ENCODE results near the gene MELK.
A peak's percentile ranks its signal among the peaks of the same experiment; 100 is the strongest.
"Not testable (repeated sequence)": the region's sequence is repeated elsewhere in the genome, so short reads cannot be mapped to it uniquely, and the experiment has no call there.

The MELK gene

DNA sequence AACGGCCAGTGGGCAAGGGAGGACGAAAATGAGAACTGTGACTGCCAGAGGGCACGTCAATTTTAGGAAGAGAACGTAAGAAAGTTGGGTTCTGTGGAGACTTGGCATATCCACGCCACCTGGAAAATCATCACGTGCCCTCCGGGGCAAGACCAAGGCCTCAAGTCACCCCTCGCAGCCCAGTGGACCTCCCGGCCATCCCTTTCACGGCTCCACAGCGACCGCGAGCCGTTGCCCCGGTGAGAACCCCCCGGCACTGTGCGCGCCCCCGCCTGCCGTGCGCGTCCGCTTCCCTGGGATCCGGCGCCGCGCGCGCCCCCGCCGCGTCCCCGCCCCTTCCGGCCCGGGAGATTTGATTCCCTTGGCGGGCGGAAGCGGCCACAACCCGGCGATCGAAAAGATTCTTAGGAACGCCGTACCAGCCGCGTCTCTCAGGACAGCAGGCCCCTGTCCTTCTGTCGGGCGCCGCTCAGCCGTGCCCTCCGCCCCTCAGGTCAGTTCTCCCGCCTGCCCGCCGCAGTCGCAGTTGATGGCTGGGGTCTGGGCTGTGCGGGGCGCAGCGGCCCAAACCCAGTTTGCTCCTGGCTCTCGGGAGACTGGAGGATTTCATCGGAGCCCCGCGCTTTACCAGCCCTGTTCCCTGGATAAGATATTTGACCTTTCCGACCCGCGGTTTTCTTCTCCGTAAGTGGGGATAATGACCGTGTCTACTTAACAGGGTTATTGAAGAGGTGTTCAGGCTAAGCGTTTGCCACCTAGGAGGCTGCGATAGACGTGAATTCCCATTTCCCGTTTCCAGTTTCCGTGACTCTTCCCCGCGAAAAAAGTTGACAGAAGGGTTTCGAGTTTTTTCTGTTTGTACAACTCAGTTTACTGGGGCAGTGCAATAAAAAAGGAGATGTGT is at the start of gene MELK:
TSS of gene MELK (plus strand) at position 381 of the 904 bp plus-strand sequence. CDS start 8,787 bp downstream, outside the sequence.
- peak; percentile 84 for DNase-seq (ENCODE audit: low read depth in 2 of 2)

DNA sequence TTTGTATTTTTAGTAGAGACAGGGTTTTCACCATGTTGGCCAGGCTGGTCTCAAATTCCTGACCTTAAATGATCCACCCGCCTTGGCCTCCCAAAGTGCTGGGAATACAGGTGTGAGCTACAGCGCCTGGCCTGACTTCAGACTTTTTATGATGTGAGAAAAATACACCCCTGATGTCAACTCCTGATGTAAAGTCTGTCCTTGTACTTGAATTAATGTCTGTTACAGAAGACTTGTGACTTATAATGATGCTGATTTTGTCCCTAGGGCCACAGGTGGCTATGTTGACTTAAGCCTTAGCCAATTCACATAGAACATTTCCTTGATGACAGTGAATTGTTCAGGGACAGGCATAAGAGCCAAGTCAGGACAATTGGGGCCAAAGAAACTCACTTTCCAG is 42.5 kb upstream of the MELK start:
- DNase-seq (ENCODE audit: low read depth in 2 of 2): no peak

DNA sequence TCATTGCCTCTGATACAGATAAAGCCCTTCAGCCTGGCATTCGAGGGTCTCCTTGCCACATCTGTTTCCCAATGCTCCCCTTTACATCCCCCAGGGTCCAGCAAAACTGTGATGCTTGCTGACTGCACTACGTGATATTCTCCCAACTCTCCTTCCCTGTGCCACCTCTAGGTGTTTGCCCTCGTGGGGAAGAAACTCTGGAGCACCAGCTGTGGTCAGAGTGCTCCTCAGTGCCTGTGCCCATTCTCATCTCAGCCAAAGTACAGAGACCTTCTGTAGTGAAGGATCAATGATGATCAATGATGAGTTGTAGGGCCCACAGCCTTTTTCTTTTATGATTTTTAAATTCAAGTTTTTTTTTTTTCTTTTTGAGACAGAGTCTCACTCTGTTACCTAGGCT is 40.3 kb upstream of the MELK start:
- no peak for DNase-seq (ENCODE audit: low read depth in 2 of 2)

DNA sequence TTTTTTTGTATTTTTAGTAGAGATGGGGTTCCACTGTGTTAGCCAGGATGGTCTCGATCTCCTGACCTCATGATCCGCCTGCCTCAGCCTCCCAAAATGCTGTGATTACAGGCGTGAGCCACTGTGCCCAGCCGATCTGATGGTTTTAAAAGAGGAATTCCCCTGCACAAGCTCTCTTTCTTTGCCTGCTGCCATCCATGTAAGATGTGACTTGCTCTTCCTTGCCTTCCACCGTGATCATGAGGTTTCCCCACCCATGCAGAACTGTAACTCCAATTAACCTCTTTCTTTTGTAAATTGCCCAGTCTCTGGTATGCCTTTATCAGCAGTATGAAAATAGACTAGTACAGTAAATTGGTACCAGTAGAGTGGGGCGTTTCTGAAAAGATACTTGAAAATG is 39.0 kb upstream of the MELK start:
- DNase-seq (ENCODE audit: low read depth in 2 of 2): not testable (repeated sequence)

DNA sequence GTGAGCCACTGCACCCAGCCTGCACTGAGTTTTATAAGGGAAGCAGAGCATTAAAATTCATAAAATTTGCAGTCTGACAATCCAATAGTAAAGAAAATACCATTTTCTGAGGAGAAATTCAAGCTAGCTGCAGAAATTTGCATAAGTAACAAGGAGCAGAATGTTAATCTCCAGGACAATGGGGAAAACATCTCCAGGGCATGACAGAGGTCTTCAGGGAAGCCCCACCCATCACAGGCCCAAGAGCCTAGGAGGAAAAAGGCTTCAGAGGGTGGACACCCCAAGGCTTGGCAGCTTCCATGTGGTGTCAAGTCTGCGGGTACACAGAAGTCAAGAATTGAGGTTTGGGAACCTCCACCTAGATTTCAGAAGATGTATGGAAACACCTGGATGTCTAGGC is 37.6 kb upstream of the MELK start:
- DNase-seq (ENCODE audit: low read depth in 2 of 2): no peak

DNA sequence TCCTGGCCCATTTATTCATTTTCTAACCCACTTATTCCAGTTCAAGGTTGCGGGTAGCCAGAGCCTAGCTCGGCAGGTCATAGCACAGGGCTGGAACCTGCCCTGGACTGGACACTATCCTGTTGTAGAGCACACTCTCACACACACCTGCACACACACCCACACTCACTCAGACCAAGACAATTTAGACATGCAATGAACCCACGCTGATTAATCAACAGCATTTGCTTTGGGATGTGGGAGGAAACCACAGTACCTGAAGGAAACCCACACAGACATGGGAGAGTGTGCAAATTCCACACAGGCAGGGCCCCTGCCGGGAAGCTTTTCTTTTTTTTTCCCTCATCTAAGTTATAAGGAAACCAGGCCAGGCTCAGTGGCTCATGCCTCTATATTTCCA is 34.8 kb upstream of the MELK start:
- no peak for DNase-seq (ENCODE audit: low read depth in 2 of 2)

DNA sequence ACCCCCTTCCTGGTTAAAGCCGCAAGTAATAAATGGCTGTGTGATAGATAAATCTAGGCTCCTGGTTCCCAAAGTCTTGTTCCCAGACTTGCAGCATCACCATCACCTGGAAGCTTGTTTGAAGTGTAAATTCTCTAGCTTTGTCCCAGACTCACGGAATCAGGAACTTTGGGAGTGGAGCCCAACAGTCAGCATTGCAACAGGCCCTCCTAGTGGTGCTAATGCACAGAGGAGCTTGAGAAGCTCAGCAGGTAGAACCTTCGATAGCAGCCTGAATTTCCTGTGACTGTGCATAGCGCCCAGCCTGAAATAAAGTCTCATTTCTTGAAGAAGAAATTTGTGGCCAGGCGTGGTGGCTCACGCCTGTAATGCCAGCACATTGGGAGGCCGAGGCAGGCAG is 30.3 kb upstream of the MELK start:
- no peak for DNase-seq (ENCODE audit: low read depth in 2 of 2)

DNA sequence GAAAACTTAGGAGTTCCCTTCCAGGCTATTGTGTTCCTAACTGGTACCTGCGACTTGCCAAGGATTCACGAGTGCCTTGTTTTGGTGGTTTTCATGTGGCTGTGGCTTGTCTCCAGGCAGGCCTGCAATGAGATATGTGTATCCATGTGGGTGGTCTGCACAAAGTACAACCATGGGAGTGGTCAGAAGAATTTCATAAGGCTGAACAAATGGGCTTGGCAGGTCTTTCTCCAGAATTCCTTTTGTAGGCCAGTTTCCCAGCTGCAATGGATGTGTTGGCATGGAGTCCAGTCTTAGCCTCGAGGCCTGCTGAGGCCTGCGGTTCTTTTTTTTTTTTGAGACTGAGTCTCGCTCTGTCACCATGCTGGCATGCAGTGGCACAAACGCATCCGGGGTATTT is 28.8 kb upstream of the MELK start:
- no peak for DNase-seq (ENCODE audit: low read depth in 2 of 2)

DNA sequence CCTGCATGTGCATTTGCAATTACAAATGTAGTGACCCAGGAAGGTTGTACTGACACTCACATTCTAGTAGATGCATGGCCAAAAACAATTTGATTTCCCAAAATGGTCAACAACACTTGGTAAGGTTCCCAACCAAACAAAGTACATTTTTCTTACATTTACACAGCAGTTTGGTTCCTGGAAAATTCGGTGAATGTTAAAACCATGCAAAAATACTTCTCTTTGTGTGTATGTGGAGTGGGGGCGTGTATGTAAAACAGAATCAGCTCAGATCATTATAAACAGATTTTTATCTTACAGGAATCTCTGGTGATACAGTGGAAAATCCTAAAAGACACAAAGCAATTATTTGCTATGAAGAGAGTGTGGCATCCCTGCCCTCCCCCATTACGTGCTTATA is 25.1 kb upstream of the MELK start:
- no peak for DNase-seq (ENCODE audit: low read depth in 2 of 2)

DNA sequence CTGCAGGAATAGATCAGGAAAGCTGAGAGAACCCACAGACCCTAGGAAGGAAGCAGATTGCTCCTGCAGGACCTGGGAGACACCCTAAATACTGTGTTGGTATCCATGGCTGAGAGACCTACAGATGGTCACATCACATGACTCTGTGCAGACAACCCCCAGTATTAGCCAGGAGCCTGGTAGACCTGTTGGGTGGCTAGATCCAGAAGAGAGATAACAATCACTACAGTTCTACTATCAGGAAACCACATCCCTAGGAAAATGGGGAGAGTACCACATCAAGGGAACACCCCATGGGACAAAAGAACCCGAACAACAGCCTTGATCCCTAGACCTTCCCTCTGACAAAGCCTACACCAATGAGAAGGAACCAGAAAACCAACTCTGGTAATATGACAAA is 24.2 kb upstream of the MELK start:
- no peak for DNase-seq (ENCODE audit: low read depth in 2 of 2)

DNA sequence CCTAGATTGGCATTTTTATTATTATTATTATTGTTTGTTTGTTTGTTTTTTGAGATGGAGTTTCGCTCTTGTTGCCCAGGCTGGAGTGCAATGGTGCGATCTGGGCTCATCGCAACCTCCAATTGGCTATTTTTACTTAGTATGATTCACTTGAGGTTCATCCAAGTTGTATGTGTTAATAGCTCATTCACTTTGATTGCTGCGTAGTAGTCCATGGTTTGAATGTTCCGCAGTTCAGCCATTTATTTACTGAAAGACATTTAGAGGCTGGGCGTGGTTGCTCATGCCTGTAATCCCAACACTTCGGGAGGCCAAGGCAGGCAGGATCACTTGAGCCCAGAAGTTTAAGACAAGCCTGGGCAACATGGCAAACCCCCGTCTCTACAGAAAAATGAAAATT is 22.6 kb upstream of the MELK start:
- no peak for DNase-seq (ENCODE audit: low read depth in 2 of 2)

DNA sequence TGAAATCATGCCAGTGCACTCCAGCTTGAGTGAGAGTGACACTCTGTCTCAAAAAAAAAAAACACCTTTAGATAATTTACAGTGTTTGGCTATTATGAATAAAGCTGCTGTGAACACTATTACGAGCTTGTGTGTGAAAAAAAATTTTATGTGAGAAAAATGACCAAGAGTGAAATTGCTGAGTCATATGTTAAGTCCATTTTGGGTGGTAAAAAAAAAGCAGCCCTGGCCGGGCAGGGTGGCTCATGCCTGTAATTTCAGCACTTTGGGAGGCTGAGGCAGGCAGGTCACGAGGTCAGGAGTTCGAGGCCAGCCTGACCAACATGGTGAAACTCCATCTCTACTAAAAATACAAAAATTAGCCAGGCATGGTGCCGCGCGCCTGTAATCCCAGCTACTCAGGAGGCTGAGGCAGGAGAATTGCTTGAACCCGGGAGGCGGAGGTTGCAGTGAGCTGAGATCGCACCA is 22.0 kb upstream of the MELK start:
- not testable (repeated sequence) for DNase-seq (ENCODE audit: low read depth in 2 of 2)

DNA sequence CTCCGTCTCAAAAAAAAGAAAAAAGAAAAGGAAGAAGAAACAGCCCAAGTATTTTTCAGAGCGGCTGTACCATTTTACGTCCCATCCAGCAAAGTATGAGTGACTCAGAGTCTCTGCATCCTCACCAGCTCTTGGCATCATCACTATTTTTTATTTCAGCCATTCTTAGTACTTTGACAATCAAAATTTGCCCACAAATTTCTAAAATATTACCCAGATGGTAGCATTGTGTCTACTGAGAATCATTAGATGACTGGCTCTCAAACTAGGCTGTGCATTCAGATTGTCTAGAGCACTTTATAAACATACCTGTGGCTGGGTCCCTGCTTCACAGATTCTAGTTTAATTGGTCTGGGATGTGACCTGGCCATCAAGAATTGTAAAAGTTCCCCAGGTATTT is 21.6 kb upstream of the MELK start:
- DNase-seq (ENCODE audit: low read depth in 2 of 2): no peak

DNA sequence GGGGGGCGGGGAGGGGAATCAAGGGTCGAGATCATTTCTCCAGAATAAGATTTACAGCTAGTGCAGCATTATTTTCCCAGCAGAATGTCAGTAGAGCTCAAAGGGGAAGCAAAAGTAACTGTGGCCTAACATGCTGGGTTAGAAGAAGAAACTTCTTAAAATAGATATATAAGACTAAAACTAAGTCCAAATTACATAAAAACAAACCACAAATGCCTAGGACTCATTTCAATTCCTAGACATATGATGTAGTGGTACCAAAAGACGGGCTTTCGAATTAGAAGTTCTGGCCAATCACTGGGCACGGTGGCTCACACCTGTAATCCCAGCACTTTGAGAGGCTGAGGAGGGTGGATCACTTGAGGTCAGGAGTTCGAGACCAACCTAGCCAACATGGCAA is 20.8 kb upstream of the MELK start:
- DNase-seq (ENCODE audit: low read depth in 2 of 2): no peak

DNA sequence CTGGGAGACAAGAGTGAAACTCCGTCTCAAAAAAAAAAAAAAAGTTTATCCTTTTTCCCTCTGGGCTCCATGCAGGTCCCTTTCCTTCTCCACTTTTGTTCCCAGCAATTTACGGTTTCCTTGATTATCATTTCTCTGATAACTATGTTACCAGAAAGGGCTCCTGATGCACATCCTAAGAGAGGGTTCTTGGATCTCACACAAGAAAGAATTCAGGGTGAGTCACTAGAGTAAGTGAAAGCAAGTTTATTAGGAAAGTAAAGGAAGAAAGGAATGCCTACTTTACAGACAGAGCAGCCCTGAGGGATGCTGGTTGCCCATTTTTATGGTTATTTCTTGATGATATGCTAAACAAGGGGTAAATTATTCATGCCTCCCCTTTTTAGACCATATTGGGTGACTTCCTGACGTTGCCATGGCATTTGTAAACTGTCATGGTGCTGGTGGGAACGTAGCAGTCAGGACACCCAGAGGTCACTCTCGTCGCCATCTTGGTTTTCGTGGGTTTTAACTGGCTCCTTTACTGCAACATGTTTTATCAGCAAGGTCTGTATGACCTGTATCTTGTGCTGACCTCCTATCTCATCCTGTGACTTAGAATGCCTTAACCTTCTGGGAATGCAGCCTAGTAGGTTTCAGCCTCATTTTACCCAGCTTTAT is 13.5 kb upstream of the MELK start:
- DNase-seq (ENCODE audit: low read depth in 2 of 2): no peak

DNA sequence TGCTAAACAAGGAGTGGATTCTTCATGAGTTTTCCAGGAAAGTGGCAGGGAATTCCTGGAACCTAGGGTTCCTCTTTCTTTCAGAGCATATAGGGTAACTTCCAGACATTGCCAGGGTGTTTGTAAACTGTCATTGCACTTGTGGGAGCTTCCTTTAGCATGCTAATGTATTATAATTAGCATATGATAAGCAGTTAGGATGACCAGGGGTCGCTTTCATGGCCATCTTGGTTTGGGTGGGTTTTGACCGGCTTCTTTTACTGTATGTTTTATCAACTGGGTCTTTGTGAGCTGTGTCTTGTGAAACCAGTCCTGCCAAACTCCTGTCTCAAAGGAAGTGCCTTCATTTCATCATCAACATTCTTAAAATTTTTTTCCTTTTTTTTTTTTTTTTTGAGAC is 11.9 kb upstream of the MELK start:
- no peak for DNase-seq (ENCODE audit: low read depth in 2 of 2)

DNA sequence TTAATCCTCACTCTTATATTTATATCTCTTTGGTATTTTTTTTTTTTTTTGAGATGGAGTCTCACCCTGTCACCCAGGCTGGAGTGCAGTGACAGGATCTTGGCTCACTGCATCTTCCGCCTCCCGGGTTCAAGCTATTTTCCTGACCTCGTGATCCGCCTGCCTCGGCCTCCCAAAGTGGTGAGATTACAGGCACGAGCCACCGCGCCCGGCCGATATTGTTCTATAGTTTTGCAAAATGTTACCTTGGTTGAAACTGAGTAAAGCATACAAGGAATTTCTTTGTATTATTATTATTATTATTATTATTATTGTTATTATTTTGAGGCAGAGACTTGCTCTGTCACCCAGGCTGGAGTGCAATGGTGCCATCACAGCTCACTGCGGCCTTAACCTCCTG is 9.9 kb upstream of the MELK start:
- not testable (repeated sequence) for DNase-seq (ENCODE audit: low read depth in 2 of 2)

DNA sequence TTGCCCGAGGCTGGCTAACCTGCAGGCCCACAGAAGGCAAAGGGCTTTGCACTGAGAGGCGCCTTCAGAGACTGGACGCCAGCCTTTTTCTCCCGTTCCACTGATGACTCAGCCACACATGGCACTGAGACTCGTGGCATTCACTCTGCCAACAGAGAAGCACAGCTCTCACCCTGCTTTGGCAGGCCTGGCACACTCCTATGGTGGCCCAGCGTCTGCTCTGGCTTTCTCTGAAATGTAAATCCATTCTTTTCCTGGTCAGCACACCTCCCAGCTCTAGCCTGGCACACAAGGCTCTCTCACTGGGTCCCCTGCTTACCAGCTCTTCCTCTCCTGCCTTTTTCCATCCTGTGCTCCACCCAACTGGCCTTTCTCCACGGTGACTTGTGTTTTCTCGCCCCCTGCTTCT is 5.9 kb upstream of the MELK start:
- no peak for DNase-seq (ENCODE audit: low read depth in 2 of 2)

DNA sequence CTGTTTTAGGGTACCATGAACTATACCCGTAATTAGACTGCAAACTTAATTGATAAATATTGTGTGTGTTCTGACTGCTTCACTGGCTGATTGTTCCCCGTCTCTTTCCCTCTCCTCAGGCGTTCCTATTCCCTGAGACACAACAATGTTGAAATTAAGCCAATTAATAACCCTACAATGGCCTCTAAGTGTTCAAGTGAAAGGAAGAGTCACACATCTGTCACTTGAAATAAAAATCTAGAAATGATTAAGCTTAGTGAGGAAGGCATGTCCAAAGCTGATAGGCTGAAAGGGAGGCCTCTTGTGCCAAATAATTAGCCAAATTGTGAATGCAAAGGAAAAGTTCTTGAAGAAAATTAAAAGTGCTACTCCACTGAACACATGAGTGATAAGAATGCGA is 4.0 kb upstream of the MELK start:
- not testable (repeated sequence) for DNase-seq (ENCODE audit: low read depth in 2 of 2)

DNA sequence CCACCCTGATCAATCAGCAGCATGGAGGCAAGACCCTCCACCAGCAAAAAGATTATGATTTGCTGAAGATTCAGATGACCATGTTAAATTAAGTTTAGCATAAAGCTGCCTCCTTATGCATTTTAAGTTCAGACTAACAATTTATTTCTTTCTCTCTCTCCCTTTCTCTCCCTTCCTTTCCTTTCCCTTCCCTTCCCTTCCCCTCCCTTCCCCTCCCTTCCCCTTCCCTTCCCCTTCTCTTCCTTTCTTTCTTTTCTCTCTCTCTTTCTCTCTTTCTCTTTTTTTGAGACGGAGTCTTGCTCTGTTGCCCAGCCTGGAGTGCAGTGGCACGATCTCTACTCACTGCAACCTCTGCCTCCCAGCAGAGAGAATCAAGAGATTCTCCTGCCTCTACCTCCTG is 1.4 kb upstream of the MELK start:
- DNase-seq (ENCODE audit: low read depth in 2 of 2): no peak

DNA sequence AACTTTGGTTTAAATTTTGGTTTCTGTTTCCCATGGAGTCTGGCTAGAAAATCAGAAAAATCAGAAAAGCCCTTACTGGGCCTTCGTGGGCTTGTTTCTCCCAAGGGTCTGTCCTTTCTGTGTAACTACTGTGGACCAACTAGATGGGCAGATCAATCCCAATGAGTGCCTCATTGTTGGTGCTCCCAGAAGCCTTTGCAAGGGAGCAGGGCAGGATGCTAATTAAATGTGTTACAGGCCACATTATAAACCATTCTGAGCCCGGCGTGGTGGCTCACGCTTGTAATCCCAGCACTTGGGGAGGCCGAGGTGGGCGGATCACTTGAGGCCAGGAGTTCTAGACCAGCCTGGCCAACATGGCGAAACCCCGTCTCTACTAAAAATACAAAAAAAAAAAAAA is 1.4 kb downstream of the MELK start:
- DNase-seq (ENCODE audit: low read depth in 2 of 2): not testable (repeated sequence)

DNA sequence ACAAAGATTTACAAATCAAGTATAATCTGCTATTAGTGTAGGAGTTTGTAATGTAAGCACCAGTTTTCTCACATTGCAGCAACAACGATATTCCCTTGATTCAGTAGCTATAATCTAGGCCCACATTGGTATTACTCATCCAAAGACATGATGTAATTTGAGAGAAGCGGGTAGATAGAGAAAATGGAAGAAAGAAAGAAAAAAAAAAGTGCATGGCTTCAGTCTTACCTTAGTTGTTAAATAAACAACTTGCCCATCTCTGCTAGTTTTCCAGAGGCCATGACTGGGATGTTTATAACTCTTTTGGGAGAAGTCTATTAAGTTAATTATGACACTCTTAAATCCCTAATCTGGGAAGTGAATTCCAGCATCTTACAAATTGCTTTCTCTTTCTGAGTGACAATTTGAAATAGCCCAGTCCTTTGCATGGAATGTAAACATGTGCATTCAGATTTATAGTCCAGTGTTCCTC is 2.8 kb downstream of the MELK start:
- no peak for DNase-seq (ENCODE audit: low read depth in 2 of 2)

DNA sequence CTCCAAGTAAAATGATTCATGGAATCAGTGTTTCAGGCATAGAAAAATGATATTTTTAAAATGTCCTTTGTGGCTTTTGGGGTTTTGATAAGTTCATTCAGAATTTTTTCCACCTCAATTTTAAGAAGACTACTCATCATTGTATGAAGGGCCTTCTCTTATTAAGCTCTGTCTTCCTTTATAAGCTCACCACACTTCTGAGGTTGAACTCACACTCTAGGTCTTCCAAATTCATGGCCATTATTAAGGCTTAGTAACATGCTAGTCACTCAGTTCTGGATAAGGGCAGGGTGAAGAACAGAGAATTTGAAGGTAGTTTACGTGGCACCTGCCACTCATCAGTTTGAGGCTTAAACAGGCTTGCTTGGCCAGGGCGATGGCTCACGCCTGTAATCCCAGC is 4.2 kb downstream of the MELK start:
- no peak for DNase-seq (ENCODE audit: low read depth in 2 of 2)
